ENCODE measurements around the gene ESPN. TPM values are rescaled to one million over a fixed set of nuclear protein-coding genes. Genes with fewer than 3 reads are reported as not detected.
A peak's percentile ranks its signal among the peaks of the same experiment; 100 is the strongest.

The ESPN gene
- total RNA-seq, 2 donors from 2014 or later, result 74.3 to 98.0 TPM

DNA sequence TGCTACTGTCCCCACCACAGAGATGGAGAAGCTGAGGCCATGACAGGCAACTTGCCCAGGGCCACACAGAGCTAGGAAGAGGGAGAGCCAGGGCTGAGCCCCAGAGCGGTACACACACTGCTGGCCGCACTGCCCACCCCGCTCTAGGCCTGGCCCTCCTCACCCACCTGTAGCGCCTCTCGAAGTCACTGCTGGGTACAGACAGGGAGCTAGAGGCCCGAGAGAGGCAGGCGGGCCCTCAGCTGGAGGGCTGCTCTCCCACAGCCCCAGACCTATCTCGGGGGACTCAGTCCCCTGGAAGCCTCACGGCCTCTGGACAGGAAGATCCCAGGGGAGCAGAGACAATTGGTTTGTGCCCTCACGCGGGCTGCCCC, 84.2 kb downstream of the ESPN start:
- no peak for DNase-seq
- peak overlapping the region in 1 of 2 donors; percentile 2 for H3K9ac ChIP-seq (ENCODE audit: low read depth in 2 of 2, low read length in 2 of 2)
- H3K4me3 ChIP-seq, result no peak overlapping the region
- no peaks in the 10 kb centered on the region for H3K36me3 ChIP-seq
- no peaks in the 10 kb centered on the region for H3K27me3 ChIP-seq
- H3K27ac ChIP-seq, result no peak overlapping the region
- H3K9me3 ChIP-seq, result no peaks in the 10 kb centered on the region
- intact Hi-C loops (cut with DNase I), result no loop called here
- no peak for TF ChIP-seq CTCF (IDR thresholded peaks at IDR 0.05)
- H3K4me1 ChIP-seq, result no peaks in the 10 kb centered on the region

DNA sequence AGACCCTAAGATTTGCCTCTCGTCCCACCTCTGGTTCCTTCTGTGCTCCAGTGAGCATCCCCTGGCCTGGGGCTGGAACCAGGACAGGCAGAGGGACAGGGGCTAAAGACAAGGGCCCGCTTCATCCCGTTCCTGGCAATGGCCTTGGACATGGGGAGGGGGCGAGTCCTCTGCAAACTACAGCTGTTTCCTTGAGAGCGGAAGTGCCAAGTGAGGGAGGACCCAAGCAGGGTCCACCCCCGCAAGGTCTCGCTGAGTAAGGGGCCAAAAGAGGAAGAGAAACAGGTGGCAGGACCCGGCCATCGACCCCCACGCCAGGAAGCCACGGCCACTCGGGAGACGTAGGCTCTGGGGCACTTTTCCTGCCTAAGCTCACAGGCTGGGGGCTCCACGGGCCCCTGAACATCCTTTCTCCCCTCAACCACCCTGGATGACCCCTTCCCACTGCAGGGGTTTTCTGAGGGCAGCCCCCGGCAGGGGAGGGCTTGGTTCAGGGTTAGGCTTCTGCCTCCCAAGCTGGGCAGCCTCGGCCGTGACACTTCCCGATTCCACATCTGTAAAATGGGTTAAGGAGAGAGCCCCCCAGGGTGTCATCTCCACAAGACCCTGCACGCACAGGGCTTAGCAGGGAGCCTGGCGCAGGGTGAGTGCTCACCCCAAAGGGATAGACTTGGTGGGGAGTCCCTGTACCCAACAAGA, 84.8 kb downstream of the ESPN start:
- H3K9me3 ChIP-seq, result no peaks in the 10 kb centered on the region
- H3K4me1 ChIP-seq, result no peaks in the 10 kb centered on the region
- no peak overlapping the region for H3K27ac ChIP-seq
- no peak for DNase-seq
- TF ChIP-seq CTCF (IDR thresholded peaks at IDR 0.05), result no peak
- no peak overlapping the region for H3K4me3 ChIP-seq
- no peaks in the 10 kb centered on the region for H3K36me3 ChIP-seq
- intact Hi-C loops (cut with DNase I), result no loop called here
- H3K9ac ChIP-seq (ENCODE audit: low read depth in 2 of 2, low read length in 2 of 2), result no peak overlapping the region
- H3K27me3 ChIP-seq, result no peaks in the 10 kb centered on the region

- intact Hi-C loops (cut with DNase I), result no loop called here
- TF ChIP-seq CTCF (IDR thresholded peaks at IDR 0.05), result no peak
- Histone ChIP-seq H3K27ac (no peak overlapping the region), H3K9me3 (no peaks in the 10 kb centered on the region), H3K4me3 (no peak overlapping the region), H3K27me3 (no peaks in the 10 kb centered on the region), H3K4me1 (no peaks in the 10 kb centered on the region), H3K9ac (ENCODE audit: low read depth in 2 of 2, low read length in 2 of 2) (no peak overlapping the region), H3K36me3 (no peaks in the 10 kb centered on the region)
- no peak for DNase-seq
These were observed 85.3 kb downstream of the ESPN start for GRCh38 chr1:6509919-6510291.

DNA sequence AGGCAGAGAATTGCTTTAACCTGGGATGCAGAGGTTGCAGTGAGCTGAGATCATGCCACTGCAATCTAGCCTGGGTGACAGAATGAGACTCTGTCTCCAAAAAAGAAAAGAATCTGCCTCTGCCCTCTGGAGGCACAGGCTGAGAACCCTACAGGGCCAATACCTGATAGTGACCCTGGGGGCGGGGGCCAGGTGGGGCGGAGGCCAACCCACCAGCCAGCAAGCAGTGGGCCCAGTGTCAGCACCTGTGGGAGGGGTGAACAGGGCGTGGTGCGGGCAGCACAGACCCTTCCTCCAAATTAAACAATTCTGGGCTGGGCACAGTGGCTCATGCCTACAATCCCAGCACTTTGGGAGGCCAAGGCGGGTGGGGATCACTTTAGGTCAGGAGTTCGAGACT, 85.9 kb downstream of the ESPN start:
- no peak overlapping the region for H3K4me3 ChIP-seq
- no peaks in the 10 kb centered on the region for H3K27me3 ChIP-seq
- H3K9ac ChIP-seq (ENCODE audit: low read depth in 2 of 2, low read length in 2 of 2), result no peak overlapping the region
- H3K27ac ChIP-seq, result no peak overlapping the region
- no peaks in the 10 kb centered on the region for H3K9me3 ChIP-seq
- no peak for DNase-seq
- H3K4me1 ChIP-seq, result no peaks in the 10 kb centered on the region
- TF ChIP-seq CTCF (IDR thresholded peaks at IDR 0.05), result no peak
- intact Hi-C loops (cut with DNase I), result no loop called here
- no peaks in the 10 kb centered on the region for H3K36me3 ChIP-seq

Small RNA genes lying within 50 kb of the gene (microRNA-seq; reads per million reads assigned to microRNA genes)
- not detected for gene MIR4252

Other genes with a start within 250 kb of the ESPN start
- gene CHD5, start 244.5 kb upstream of the ESPN start, total RNA-seq, result under 1 TPM; 0.35 to 0.69 TPM
- 100 to 1,000 TPM; 314 to 378 TPM for gene RPL22, start 225.2 kb upstream of the ESPN start, total RNA-seq
- 10 to 100 TPM; 18.4 to 19.4 TPM for gene RNF207, start 218.7 kb upstream of the ESPN start, total RNA-seq
- 10 to 100 TPM; 56.6 to 72.5 TPM for gene ICMT, start 188.8 kb upstream of the ESPN start, total RNA-seq
- not detected for gene HES3, start 180.6 kb upstream of the ESPN start, total RNA-seq
- 10 to 100 TPM; 19.6 to 21.0 TPM for gene GPR153, start 163.7 kb upstream of the ESPN start, total RNA-seq
- 100 to 1,000 TPM in 1 of 2 donors, 10 to 100 TPM in 1; 48.7 to 125 TPM for gene ACOT7, start 31.0 kb upstream of the ESPN start, total RNA-seq
- gene HES2, start 4.9 kb upstream of the ESPN start, total RNA-seq, result 10 to 100 TPM; 14.2 to 24.0 TPM
- 10 to 100 TPM; 33.1 to 87.1 TPM for gene TNFRSF25, start 41.4 kb downstream of the ESPN start, total RNA-seq
- gene PLEKHG5, start 66.9 kb downstream of the ESPN start, total RNA-seq, result 10 to 100 TPM; 13.9 to 19.6 TPM
- gene NOL9, start 129.7 kb downstream of the ESPN start, total RNA-seq, result 10 to 100 TPM; 14.5 to 27.3 TPM
- gene TAS1R1, start 130.5 kb downstream of the ESPN start, total RNA-seq, result not detected
- 10 to 100 TPM; 37.0 to 44.5 TPM for gene ZBTB48, start 155.2 kb downstream of the ESPN start, total RNA-seq
- 1 to 10 TPM; 9.4 TPM for gene KLHL21, start 178.1 kb downstream of the ESPN start, total RNA-seq
- 10 to 100 TPM in 1 of 2 donors, 1 to 10 TPM in 1; 8.0 to 13.4 TPM for gene PHF13, start 189.0 kb downstream of the ESPN start, total RNA-seq
- 10 to 100 TPM in 1 of 2 donors, 1 to 10 TPM in 1; 9.1 to 18.2 TPM for gene THAP3, start 200.1 kb downstream of the ESPN start, total RNA-seq

Data from colonic mucosa (tissue), 4 donors.